Neural cell (in vitro differentiated cells): ENCODE data around the gene TRAPPC5. TPM values are rescaled to one million over a fixed set of nuclear protein-coding genes. Genes with fewer than 3 reads are reported as not detected.

Experiments used
- H2AFZ ChIP-seq: fragments of 200-600, 300-800 bp; sonication (generic), shearing (Covaris generic); 2 replicates; pipeline ENCODE4 v1.6.0; 2014; ENCODE audit warnings: low read depth, mild to moderate bottlenecking, antibody characterized with exemption, low read length, moderate library complexity
- H3F3A ChIP-seq: fragments of 200-600 bp; shearing (Covaris generic); 2 replicates; pipeline ENCODE4 v1.6.1; 2016; ENCODE audit warnings: mild to moderate bottlenecking, moderate library complexity, mixed read lengths, antibody characterized with exemption, low read length; ENCODE audit not compliant: insufficient read depth, poor library complexity, severe bottlenecking
- H3K27ac ChIP-seq: fragments of 200-600, 300-800 bp; sonication (generic), shearing (Covaris generic); 2 replicates; pipeline ENCODE4 v1.5.1; 2014; ENCODE audit warnings: mild to moderate bottlenecking, low read length, moderate library complexity
- H3K27me3 ChIP-seq: fragments of 300-800, 200-600 bp; sonication (generic), shearing (Covaris generic); 2 replicates; pipeline ENCODE4 v1.6.0; 2014; ENCODE audit warnings: mild to moderate bottlenecking, low read depth, low read length, moderate library complexity; ENCODE audit not compliant: insufficient read depth
- H3K36me3 ChIP-seq: fragments of 300-800, 200-600 bp; sonication (generic), shearing (Covaris generic); 2 replicates; pipeline ENCODE4 v1.5.1; 2014; ENCODE audit warnings: mild to moderate bottlenecking, antibody characterized with exemption, low read length, moderate library complexity; ENCODE audit not compliant: insufficient read depth
- H3K4me2 ChIP-seq: fragments of 300-800, 200-600 bp; sonication (generic), shearing (Covaris generic); 2 replicates; pipeline ENCODE4 v1.6.0; 2014; ENCODE audit warnings: mild to moderate bottlenecking, low read length
- H3K4me3 ChIP-seq: fragments of 300-800, 200-600 bp; sonication (generic), shearing (Covaris generic); 2 replicates; pipeline ENCODE4 v1.5.1; 2014; ENCODE audit warnings: mild to moderate bottlenecking, low read length, moderate library complexity
- H3K79me2 ChIP-seq: fragments of 200-600 bp; shearing (Covaris generic); replicated peaks from 2 replicates; pipeline ENCODE4 v1.6.0; 2014; ENCODE audit warnings: mild to moderate bottlenecking, low read length, moderate library complexity; ENCODE audit not compliant: insufficient read depth
- H3K9ac ChIP-seq: fragments of 300-800, 200-600 bp; sonication (generic), shearing (Covaris generic); 2 replicates; pipeline ENCODE4 v1.6.1; 2016; ENCODE audit warnings: mild to moderate bottlenecking, low read length, mixed read lengths
- H3K9me2 ChIP-seq: fragments of 200-600 bp; shearing (Covaris generic); 2 replicates; pipeline ENCODE4 v1.6.1; 2016; ENCODE audit warnings: mild to moderate bottlenecking, low read length, mixed read lengths; ENCODE audit not compliant: insufficient read depth
- H3K9me3 ChIP-seq: fragments of 200-600, 300-800 bp; sonication (generic), shearing (Covaris generic); 2 replicates; pipeline ENCODE4 v1.6.1; 2016; ENCODE audit warnings: mild to moderate bottlenecking, mixed run types, low read length, moderate library complexity, mixed read lengths
- H4K20me1 ChIP-seq: fragments of 200-600 bp; shearing (Covaris generic); 2 replicates; pipeline ENCODE4 v1.6.1; 2016; ENCODE audit warnings: mild to moderate bottlenecking, mixed run types; ENCODE audit not compliant: insufficient read depth
- CTCF ChIP-seq: fragments of 450-650 bp; IDR thresholded peaks from 2 replicates; pipeline ENCODE4 v1.5.1; 2014; ENCODE audit warnings: antibody characterized with exemption, mild to moderate bottlenecking, moderate library complexity; ENCODE audit not compliant: poor library complexity, severe bottlenecking
- EP300 ChIP-seq: fragments of 450-650 bp; conservative IDR thresholded peaks from 2 replicates; pipeline ENCODE4 v1.6.1; 2014; ENCODE audit warnings: antibody characterized with exemption, mild to moderate bottlenecking, moderate library complexity; ENCODE audit not compliant: poor library complexity, severe bottlenecking
- EZH2 ChIP-seq: fragments of 200-600, 300-800 bp; shearing (Covaris generic), sonication (generic); IDR thresholded peaks from 2 replicates; pipeline ENCODE4 v1.6.1; 2014; ENCODE audit warnings: antibody characterized with exemption, low read length, borderline replicate concordance, mild to moderate bottlenecking; ENCODE audit not compliant: insufficient read depth, poor library complexity, severe bottlenecking
- MXI1 ChIP-seq: fragments of 450-650 bp; conservative IDR thresholded peaks from 2 replicates; pipeline ENCODE4 v1.6.1; 2014; ENCODE audit warnings: antibody characterized with exemption, mild to moderate bottlenecking; ENCODE audit not compliant: poor library complexity, severe bottlenecking
- POLR2AphosphoS5 ChIP-seq: IDR thresholded peaks from 2 replicates; pipeline ENCODE4 v1.6.1; 2012
- RAD21 ChIP-seq: fragments of 450-650 bp; conservative IDR thresholded peaks from 2 replicates; pipeline ENCODE4 v1.6.1; 2014; ENCODE audit warnings: antibody characterized with exemption, mild to moderate bottlenecking, moderate library complexity
- REST ChIP-seq: IDR thresholded peaks from 2 replicates; pipeline ENCODE4 v1.6.1; 2012; ENCODE audit warnings: borderline replicate concordance
- SMC3 ChIP-seq: fragments of 450-650 bp; conservative IDR thresholded peaks from 2 replicates; pipeline ENCODE4 v1.6.1; 2014; ENCODE audit warnings: antibody characterized with exemption, mild to moderate bottlenecking, moderate library complexity; ENCODE audit not compliant: poor library complexity
- TAF1 ChIP-seq: IDR thresholded peaks from 2 replicates; pipeline ENCODE4 v1.6.1; 2012; ENCODE audit warnings: low read depth
- polyA plus RNA-seq: library from polyadenylated mRNA; depleted of rRNA; stranded (reverse); fragments of >200 nt; gene quantifications from 2 replicates; pipeline ENCODE4 v1.2.3, GENCODE V29; 2014

The TRAPPC5 gene
- polyA plus RNA-seq, 1 donor from 2014 or later, result 88.5 TPM

GRCh38 chr19:7638802-7639465 lies 41.7 kb upstream of the TRAPPC5 start:
- H3K27me3 ChIP-seq, result peaks cover 20% of the 10 kb centered on the region
- H3K27ac ChIP-seq, result no peak overlapping the region
- no peaks in the 10 kb centered on the region for H3K9me3 ChIP-seq
- H3K79me2 ChIP-seq, result no peaks in the 10 kb centered on the region
- no peak for TF ChIP-seq TAF1
- TF ChIP-seq EP300, result no peak
- no peak for TF ChIP-seq MXI1
- no peak for TF ChIP-seq CTCF
- H3K4me2 ChIP-seq, result no peak overlapping the region
- no peak overlapping the region for H3K9ac ChIP-seq
- no peaks in the 10 kb centered on the region for H4K20me1 ChIP-seq
- H3K9me2 ChIP-seq, result no peaks in the 10 kb centered on the region
- H3K4me3 ChIP-seq, result no peak overlapping the region
- H3K36me3 ChIP-seq, result no peaks in the 10 kb centered on the region
- no peak overlapping the region for H2AFZ ChIP-seq
- H3F3A ChIP-seq, result no peaks in the 10 kb centered on the region

- H3K79me2 ChIP-seq, result no peaks in the 10 kb centered on the region
- H3K9ac ChIP-seq, result no peak overlapping the region
- no peak overlapping the region for H2AFZ ChIP-seq
- H3K9me3 ChIP-seq, result no peaks in the 10 kb centered on the region
- H3K4me2 ChIP-seq, result no peak overlapping the region
- no peaks in the 10 kb centered on the region for H3K36me3 ChIP-seq
- no peak overlapping the region for H3K4me3 ChIP-seq
- H4K20me1 ChIP-seq, result no peaks in the 10 kb centered on the region
- no peak for TF ChIP-seq EZH2
- no peak for TF ChIP-seq SMC3
- TF ChIP-seq MXI1, result no peak
- TF ChIP-seq REST, result no peak
- no peak for TF ChIP-seq POLR2AphosphoS5
- no peak for TF ChIP-seq RAD21
- no peak for TF ChIP-seq TAF1
- TF ChIP-seq CTCF, result no peak
- no peak for TF ChIP-seq EP300
- no peaks in the 10 kb centered on the region for H3F3A ChIP-seq
- H3K9me2 ChIP-seq, result no peaks in the 10 kb centered on the region
- peaks cover 20% of the 10 kb centered on the region for H3K27me3 ChIP-seq
- H3K27ac ChIP-seq, result no peak overlapping the region
These were observed 40.7 kb upstream of the TRAPPC5 start for GRCh38 chr19:7639863-7640348.
